ENCODE measurements around the gene PKN1. TPM values are rescaled to one million over a fixed set of nuclear protein-coding genes. Genes with fewer than 3 reads are reported as not detected.

Gene PKN1
- total and polyA plus RNA-seq, 2 of the 13 experiments (the other 11 are each of a cell fraction or from before 2014, with no cell fraction given): 45.7 to 54.5 TPM

DNA sequence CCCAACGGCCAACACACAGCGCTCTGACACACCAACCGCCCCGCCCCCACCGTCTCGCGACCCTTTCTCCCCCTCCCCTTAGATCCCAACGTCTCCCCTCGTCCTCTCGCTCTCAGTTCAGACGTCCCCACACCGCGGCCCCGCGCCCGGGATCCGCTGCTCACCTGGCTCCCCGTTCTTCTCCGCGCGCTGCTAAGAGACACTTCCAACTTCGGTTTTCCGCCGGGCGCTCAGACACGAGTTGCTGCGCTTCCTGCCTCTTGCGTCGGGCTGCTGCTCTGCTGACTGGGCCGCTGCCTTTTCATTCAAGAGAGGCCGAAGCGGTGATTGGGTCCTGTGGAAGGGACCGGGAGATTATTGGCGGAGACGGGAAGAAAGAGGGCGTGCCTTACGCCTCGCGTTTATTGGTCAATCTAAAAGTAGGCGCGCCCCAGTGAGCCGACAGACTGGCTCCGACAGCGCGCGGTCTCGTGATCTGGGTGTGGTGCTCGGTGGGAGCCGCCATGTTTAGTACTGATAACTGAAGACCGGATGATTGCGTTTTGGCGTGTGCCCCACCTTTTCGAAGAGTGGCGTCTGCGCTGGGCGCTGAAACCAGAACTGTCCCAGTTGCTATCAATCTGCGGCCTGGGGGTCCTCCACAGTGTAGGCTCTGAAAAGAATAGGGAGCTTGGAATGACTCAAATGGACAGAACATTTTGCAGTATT, 13.8 kb upstream of the PKN1 start, which contains the start of gene DDX39A (continued):
- TF ChIP-seq ZNF20 (CRISPR knock-in tag; IDR thresholded peaks at IDR 0.05) (no peak), EEA1 (CRISPR knock-in tag; IDR thresholded peaks at IDR 0.05; ENCODE audit: borderline replicate concordance) (0 out of 2 replicates have a peak, but pooled peaks have one; percentile 4), BORCS8-MEF2B (CRISPR knock-in tag; IDR thresholded peaks at IDR 0.05) (peak; percentile 83), ZKSCAN1 (IDR thresholded peaks at IDR 0.05; ENCODE audit: low read length) (no peak), KDM6A (CRISPR knock-in tag; IDR thresholded peaks at IDR 0.05; ENCODE audit: low read depth) (no peak), FOXA1 (IDR thresholded peaks at IDR 0.05) (no peak), FOXA1 (CRISPR knock-in tag; IDR thresholded peaks at IDR 0.05) (no peak), ZFP36L1 (CRISPR knock-in tag; IDR thresholded peaks at IDR 0.05) (peak; percentile 75), NR3C1 (CRISPR knock-in tag; IDR thresholded peaks at IDR 0.05) (no peak), DPF2 (CRISPR knock-in tag; IDR thresholded peaks at IDR 0.05; ENCODE audit: borderline replicate concordance, low read depth) (no peak), SPEN (CRISPR knock-in tag; IDR thresholded peaks at IDR 0.05; ENCODE audit: low read depth) (peak; percentile 80; the same call in 1 of the 2 replicates), PHF5A (CRISPR knock-in tag; IDR thresholded peaks at IDR 0.05; ENCODE audit: low read depth, unreplicated experiment) (no peak), SOX13 (IDR thresholded peaks at IDR 0.05) (no peak), SOX13 (CRISPR knock-in tag; conservative IDR thresholded peaks at IDR 0.05 in 1 of 2, IDR thresholded peaks at IDR 0.05 in 1 of 2) (no peak), SMYD3 (CRISPR knock-in tag; IDR thresholded peaks at IDR 0.05) (peak; percentile 63; the same call in 1 of the 2 replicates), ZFP62 (CRISPR knock-in tag; IDR thresholded peaks at IDR 0.05) (no peak), ZNF615 (CRISPR knock-in tag; IDR thresholded peaks at IDR 0.05; ENCODE audit: borderline replicate concordance) (no peak), ZNF224 (CRISPR knock-in tag; IDR thresholded peaks at IDR 0.05) (no peak), ZNF674 (CRISPR knock-in tag; IDR thresholded peaks at IDR 0.05; ENCODE audit: low read depth) (no peak), ZNF12 (CRISPR knock-in tag; IDR thresholded peaks at IDR 0.05) (no peak), SOX6 (IDR thresholded peaks at IDR 0.05) (no peak), SOX6 (CRISPR knock-in tag; IDR thresholded peaks at IDR 0.05) (peak; percentile 32; the same call in 1 of the 2 replicates), IRF2 (CRISPR knock-in tag; IDR thresholded peaks at IDR 0.05) (no peak; the same call in 1 of the 2 replicates), TP53 (CRISPR knock-in tag; conservative IDR thresholded peaks at IDR 0.05) (no peak), PAF1 (CRISPR knock-in tag; IDR thresholded peaks at IDR 0.05) (no peak), PAX8 (CRISPR knock-in tag; IDR thresholded peaks at IDR 0.05; ENCODE audit: borderline replicate concordance) (no peak; the same call in 1 of the 2 replicates), IKZF5 (CRISPR knock-in tag; IDR thresholded peaks at IDR 0.05) (no peak), THAP11 (CRISPR knock-in tag; IDR thresholded peaks at IDR 0.05) (no peak), THYN1 (CRISPR knock-in tag; IDR thresholded peaks at IDR 0.05; ENCODE audit: borderline replicate concordance, low read depth) (0 out of 2 replicates have a peak, but pooled peaks have one; percentile 19), ZSCAN30 (CRISPR knock-in tag; IDR thresholded peaks at IDR 0.05) (no peak), ZNF543 (CRISPR knock-in tag; IDR thresholded peaks at IDR 0.05) (no peak; the same call in 1 of the 2 replicates), GABPA (IDR thresholded peaks at IDR 0.05; ENCODE audit: low read depth, low read length) (peak; percentile 24; the same call in 1 of the 2 replicates), GABPA (CRISPR knock-in tag; IDR thresholded peaks at IDR 0.05; ENCODE audit: low read depth) (peak; percentile 82; the same call in 1 of the 2 replicates), KLF16 (CRISPR knock-in tag; IDR thresholded peaks at IDR 0.05) (no peak; a peak in 1 of 4 replicates)

All from HepG2 (cell line).